ENCODE measurements around the gene CACHD1.

GRCh38 chr1:64655861-64656260 lies 185.9 kb downstream of the CACHD1 start:
- no peak for TF ChIP-seq POLR2A (IDR thresholded peaks at IDR 0.05; ENCODE audit: low read length)
- TF ChIP-seq CTCF (IDR thresholded peaks at IDR 0.05) = no peak
- TF ChIP-seq RAD21 (conservative IDR thresholded peaks at IDR 0.05 in 1 of 2, IDR thresholded peaks at IDR 0.05 in 1 of 2) = no peak
- TF ChIP-seq CEBPB (IDR thresholded peaks at IDR 0.05) = no peak
- TF ChIP-seq HDAC2 (IDR thresholded peaks at IDR 0.05) = no peak
- TF ChIP-seq ELK1 (IDR thresholded peaks at IDR 0.05; ENCODE audit: low read depth, low read length) = no peak
- no peak for TF ChIP-seq RFX5 (IDR thresholded peaks at IDR 0.05)
- no peak for TF ChIP-seq PBX3 (IDR thresholded peaks at IDR 0.05)
- TF ChIP-seq NPAS2 (CRISPR knock-in tag; IDR thresholded peaks at IDR 0.05; ENCODE audit: borderline replicate concordance) = no peak
